GM21737 (cell line): ENCODE measurements around the gene UGT2B7.
"Not testable (repeated sequence)": the region's sequence is repeated elsewhere in the genome, so short reads cannot be mapped to it uniquely, and the experiment has no call there.

Source experiments
- ATAC-seq: cut with Tn5 transposase; IDR thresholded peaks from one replicate; pipeline ENCODE4 v1.9.1; 2021; ENCODE audit warnings: mild to moderate bottlenecking, moderate library complexity; ENCODE audit not compliant: unreplicated experiment

Gene UGT2B7

GRCh38 chr4:69096111-69096656, at the start of gene UGT2B7:
TSS of gene UGT2B7 (plus strand) at chr4:69096474. CDS start at chr4:69096521, 47 bp downstream.
- no peak for ATAC-seq

GRCh38 chr4:69049860-69050259, 46.4 kb upstream of the UGT2B7 start:
- no peak for ATAC-seq

GRCh38 chr4:69050853-69051575, 45.3 kb upstream of the UGT2B7 start:
- ATAC-seq, result not testable (repeated sequence)

- ATAC-seq, result no peak
Observed at GRCh38 chr4:69051576-69051943, 44.7 kb upstream of the UGT2B7 start.

- not testable (repeated sequence) for ATAC-seq
Observed at GRCh38 chr4:69053309-69053885, 42.9 kb upstream of the UGT2B7 start.

- ATAC-seq, result not testable (repeated sequence)
Observed at GRCh38 chr4:69054033-69054432, 42.2 kb upstream of the UGT2B7 start.

GRCh38 chr4:69054578-69055200, 41.6 kb upstream of the UGT2B7 start:
- ATAC-seq, result no peak

GRCh38 chr4:69056150-69056549, 40.1 kb upstream of the UGT2B7 start:
- ATAC-seq, result no peak

GRCh38 chr4:69056921-69057550, 39.2 kb upstream of the UGT2B7 start:
- ATAC-seq, result no peak

- ATAC-seq, result peak; percentile 86
Observed at GRCh38 chr4:69057620-69058409, 38.5 kb upstream of the UGT2B7 start.

GRCh38 chr4:69058410-69059059, 37.7 kb upstream of the UGT2B7 start:
- ATAC-seq, result no peak

GRCh38 chr4:69060651-69061308, 35.5 kb upstream of the UGT2B7 start:
- no peak for ATAC-seq

GRCh38 chr4:69064391-69064790, 31.9 kb upstream of the UGT2B7 start:
- no peak for ATAC-seq

- no peak for ATAC-seq
Observed at GRCh38 chr4:69066945-69067344, 29.3 kb upstream of the UGT2B7 start.

GRCh38 chr4:69069085-69069484, 27.2 kb upstream of the UGT2B7 start:
- ATAC-seq, result no peak

GRCh38 chr4:69070590-69070989, 25.7 kb upstream of the UGT2B7 start:
- ATAC-seq, result no peak

GRCh38 chr4:69071286-69071685, 25.0 kb upstream of the UGT2B7 start:
- ATAC-seq, result no peak

GRCh38 chr4:69073375-69073774, 22.9 kb upstream of the UGT2B7 start:
- no peak for ATAC-seq

GRCh38 chr4:69075061-69075792, 21.0 kb upstream of the UGT2B7 start:
- no peak for ATAC-seq
